Cardiac fibroblast (primary cell): ENCODE results near the gene FAM83C.
A peak's percentile ranks its signal among the peaks of the same experiment; 100 is the strongest.

ENCODE experiments used
- DNase-seq, 2 donors: peaks; one replicate each; pipeline versions ENCODE4 v3.0.0 to v3.0.0-alpha.2; 2010; ENCODE audit warnings: low read depth in 2 of 2
- H3K4me3 ChIP-seq, 2 donors: replicated peaks in 1 of 2; 1 replicate in 1 of 2; 2 replicates in 1 of 2; pipeline ENCODE4 v1.5.1; 2011; ENCODE audit warnings: low read depth in 2 of 2, low read length in 2 of 2, mild to moderate bottlenecking in 2 of 2, moderate library complexity in 1 of 2
- CTCF ChIP-seq: IDR thresholded peaks from one replicate; pipeline ENCODE4 v1.5.1; 2011; ENCODE audit warnings: low read depth, mild to moderate bottlenecking, low read length, inconsistent platforms

Gene FAM83C

GRCh38 chr20:35283441-35284266 lies 8.6 kb downstream of the FAM83C start:
- H3K4me3 ChIP-seq, result peak overlapping the region; percentile 81 to 88
- TF ChIP-seq CTCF, result no peak

GRCh38 chr20:35281506-35282101 lies 10.6 kb downstream of the FAM83C start:
- no peak overlapping the region for H3K4me3 ChIP-seq
- TF ChIP-seq CTCF, result no peak
- DNase-seq, result no peak

More at GRCh38 chr20:35283441-35284266, 8.6 kb downstream of the FAM83C start:
- DNase-seq, result no peak

GRCh38 chr20:35280523-35280922 lies 11.7 kb downstream of the FAM83C start:
- DNase-seq, result no peak
- no peak for TF ChIP-seq CTCF

GRCh38 chr20:35279533-35280174 lies 12.6 kb downstream of the FAM83C start:
- no peak overlapping the region for H3K4me3 ChIP-seq
- DNase-seq, result no peak
- TF ChIP-seq CTCF, result no peak

More at GRCh38 chr20:35280523-35280922, 11.7 kb downstream of the FAM83C start:
- no peak overlapping the region for H3K4me3 ChIP-seq

- DNase-seq, result no peak
- no peak for TF ChIP-seq CTCF
Observed at GRCh38 chr20:35279040-35279439, 13.2 kb downstream of the FAM83C start.

GRCh38 chr20:35277531-35278395 lies 14.5 kb downstream of the FAM83C start, which contains the start of gene MMP24OS:
Gene MMP24OS (minus strand): TSS chr20:35278122. CDS start chr20:35277929, 193 bp downstream.
- H3K4me3 ChIP-seq, result peak within 1 kb of the TSS; percentile 82 to 83
- peak; percentile 13 for TF ChIP-seq CTCF
- peak; percentile 82 to 92 for DNase-seq

More at GRCh38 chr20:35279040-35279439, 13.2 kb downstream of the FAM83C start:
- no peak overlapping the region for H3K4me3 ChIP-seq
